HG02642 (cell line): ENCODE measurements around the gene SPATA17.

Experiments used
- ATAC-seq: cut with Tn5 transposase; IDR thresholded peaks from one replicate; pipeline ENCODE4 v1.9.1; 2021; ENCODE audit warnings: mild to moderate bottlenecking; ENCODE audit not compliant: unreplicated experiment, poor library complexity

The SPATA17 gene

GRCh38 chr1:217910203-217910602 is 279.1 kb downstream of the SPATA17 start:
- no peak for ATAC-seq

- ATAC-seq: no peak
These were observed 279.7 kb downstream of the SPATA17 start for GRCh38 chr1:217910791-217911320.

GRCh38 chr1:217911908-217912307 is 280.8 kb downstream of the SPATA17 start:
- no peak for ATAC-seq

- ATAC-seq: no peak
These were observed 286.2 kb downstream of the SPATA17 start for GRCh38 chr1:217917281-217917887.

- no peak for ATAC-seq
These were observed 288.7 kb downstream of the SPATA17 start for GRCh38 chr1:217919683-217920388.
